PC-9 (cell line): Measurements from ENCODE around the gene ORM2. TPM values are rescaled to one million over a fixed set of nuclear protein-coding genes. Genes with fewer than 3 reads are reported as not detected.

Source experiments
- BruUV-seq: library from RNA; stranded (reverse); fragments of 400-500 nt; replicated peaks from 2 replicates; lab custom pipeline; 2021; lab: Mats Ljungman, UMichigan
- CTCF ChIA-PET: fragments of 300-600 bp; sonication (Branson Sonifier 250); formaldehyde crosslinking; loops from one replicate; lab custom pipeline; 2022; ENCODE audit warnings: antibody characterized with exemption; lab: Charles Lee
- POLR2A ChIA-PET: fragments of 300-600 bp; sonication (Branson Sonifier 250); formaldehyde crosslinking; loops from one replicate; lab custom pipeline; 2022; ENCODE audit warnings: antibody characterized with exemption; ENCODE audit not compliant: unreplicated experiment; lab: Charles Lee
- DNase-seq, 2 experiments: peaks; one replicate each; pipeline versions ENCODE4 v3.0.0 to v3.0.0-alpha.2; 2015 to 2022; ENCODE audit warnings: mixed read lengths in 1 of 2
- H2AFZ ChIP-seq: fragments of 200-600 bp; sonication (generic); 2 replicates; pipeline ENCODE4 v1.8.1; 2017; ENCODE audit warnings: antibody characterized with exemption
- H3F3A ChIP-seq: fragments of 200-600 bp; sonication (generic); 2 replicates; pipeline ENCODE4 v1.8.1; 2017; ENCODE audit warnings: antibody characterized with exemption, mild to moderate bottlenecking, low read depth; ENCODE audit not compliant: insufficient read depth
- H3K27ac ChIP-seq: fragments of 200-600 bp; sonication (generic); 2 replicates; pipeline ENCODE4 v1.6.1; 2016; ENCODE audit warnings: mixed run types
- H3K27me3 ChIP-seq: fragments of 200-600 bp; sonication (generic); 2 replicates; pipeline ENCODE4 v1.6.1; 2016; ENCODE audit warnings: low read depth, mixed run types; ENCODE audit not compliant: insufficient read depth
- H3K36me3 ChIP-seq: fragments of 200-600 bp; sonication (generic); 2 replicates; pipeline ENCODE4 v1.6.1; 2016; ENCODE audit warnings: low read depth, mixed run types
- H3K4me1 ChIP-seq: fragments of 200-600 bp; sonication (generic); replicated peaks from 2 replicates; pipeline ENCODE4 v1.6.1; 2016; ENCODE audit warnings: mixed run types; ENCODE audit not compliant: insufficient read depth
- H3K4me2 ChIP-seq: fragments of 200-600 bp; sonication (generic); 2 replicates; pipeline ENCODE4 v1.6.1; 2017; ENCODE audit warnings: mixed run types
- H3K4me3 ChIP-seq: fragments of 200-600 bp; sonication (generic); 2 replicates; pipeline ENCODE4 v1.6.1; 2016; ENCODE audit warnings: mixed run types
- H3K79me2 ChIP-seq: fragments of 200-600 bp; sonication (generic); 2 replicates; pipeline ENCODE4 v1.6.1; 2017; ENCODE audit warnings: low read depth, mixed run types
- H3K9me2 ChIP-seq: fragments of 200-600 bp; sonication (generic); 2 replicates; pipeline ENCODE4 v1.8.1; 2017; ENCODE audit warnings: mild to moderate bottlenecking; ENCODE audit not compliant: insufficient read depth
- H3K9me3 ChIP-seq: fragments of 200-600 bp; sonication (generic); 2 replicates; pipeline ENCODE4 v1.8.1; 2016; ENCODE audit warnings: low read depth; ENCODE audit not compliant: insufficient read depth
- H4K20me1 ChIP-seq: fragments of 200-600 bp; sonication (generic); 2 replicates; pipeline ENCODE4 v1.8.1; 2017; ENCODE audit not compliant: insufficient read depth
- EZH2 ChIP-seq: fragments of 200-600 bp; sonication (generic); IDR thresholded peaks from 2 replicates; pipeline ENCODE4 v1.8.0; 2017; ENCODE audit warnings: antibody characterized with exemption, low read depth
- intact Hi-C: fragments of 100-400 bp; cut with micrococcal nuclease; formaldehyde crosslinking; loops from one replicate; pipeline ENCODE4 v1.10.0; 2022; ENCODE audit not compliant: unreplicated experiment
- total RNA-seq: library from RNA; stranded (reverse); gene quantifications from 2 replicates; pipeline ENCODE4 v1.2.3, GENCODE V29; 2021
- TF ChIP-seq, protein P1 (sequence below): fragments of 200-600 bp; sonication (generic); conservative IDR thresholded peaks from 2 replicates; pipeline ENCODE4 v1.6.1; 2017; ENCODE audit warnings: mixed run types, antibody characterized with exemption, mild to moderate bottlenecking, moderate library complexity

The ORM2 gene
- total RNA-seq, 1 experiment from 2014 or later, result not detected

DNA sequence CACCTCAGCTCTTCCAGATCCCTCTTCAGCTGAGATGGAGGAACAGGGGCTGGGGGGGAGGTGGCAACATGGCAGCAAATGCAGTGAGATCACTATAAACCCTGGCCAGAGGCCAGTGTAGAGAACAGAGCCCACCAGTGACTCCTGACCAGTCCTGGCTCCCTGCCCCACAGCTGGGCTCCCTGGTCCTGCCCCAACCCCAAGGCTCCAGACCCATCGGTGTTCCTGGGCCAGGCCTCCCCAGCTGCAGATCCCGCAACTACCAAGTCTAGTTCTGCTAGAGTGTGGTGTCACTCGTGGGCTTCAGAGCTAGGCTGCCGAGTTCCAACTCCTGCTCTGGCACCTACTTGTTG, 41.3 kb downstream of the ORM2 start:
- Histone ChIP-seq H3K4me2 (no peak overlapping the region), H2AFZ (no peak overlapping the region), H3K27me3 (no peaks in the 10 kb centered on the region), H3K9me2 (no peaks in the 10 kb centered on the region), H3K9me3 (no peaks in the 10 kb centered on the region), H3K36me3 (no peaks in the 10 kb centered on the region), H3K79me2 (no peaks in the 10 kb centered on the region), H3K4me3 (no peak overlapping the region), H3F3A (peaks cover 11% of the 10 kb centered on the region; the same call in 1 of the 2 replicates), H3K4me1 (peaks cover 13% of the 10 kb centered on the region), H4K20me1 (no peaks in the 10 kb centered on the region), H3K27ac (no peak overlapping the region)
- intact Hi-C loops, result no loop called here
- DNase-seq, result no peak
- BruUV-seq, result no TSS peak
- CTCF ChIA-PET, result no interaction called here
- no peak for TF ChIP-seq EZH2
- TF ChIP-seq, protein P1, sequence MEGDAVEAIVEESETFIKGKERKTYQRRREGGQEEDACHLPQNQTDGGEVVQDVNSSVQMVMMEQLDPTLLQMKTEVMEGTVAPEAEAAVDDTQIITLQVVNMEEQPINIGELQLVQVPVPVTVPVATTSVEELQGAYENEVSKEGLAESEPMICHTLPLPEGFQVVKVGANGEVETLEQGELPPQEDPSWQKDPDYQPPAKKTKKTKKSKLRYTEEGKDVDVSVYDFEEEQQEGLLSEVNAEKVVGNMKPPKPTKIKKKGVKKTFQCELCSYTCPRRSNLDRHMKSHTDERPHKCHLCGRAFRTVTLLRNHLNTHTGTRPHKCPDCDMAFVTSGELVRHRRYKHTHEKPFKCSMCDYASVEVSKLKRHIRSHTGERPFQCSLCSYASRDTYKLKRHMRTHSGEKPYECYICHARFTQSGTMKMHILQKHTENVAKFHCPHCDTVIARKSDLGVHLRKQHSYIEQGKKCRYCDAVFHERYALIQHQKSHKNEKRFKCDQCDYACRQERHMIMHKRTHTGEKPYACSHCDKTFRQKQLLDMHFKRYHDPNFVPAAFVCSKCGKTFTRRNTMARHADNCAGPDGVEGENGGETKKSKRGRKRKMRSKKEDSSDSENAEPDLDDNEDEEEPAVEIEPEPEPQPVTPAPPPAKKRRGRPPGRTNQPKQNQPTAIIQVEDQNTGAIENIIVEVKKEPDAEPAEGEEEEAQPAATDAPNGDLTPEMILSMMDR, result no peak
- POLR2A ChIA-PET, result no interaction called here

DNA sequence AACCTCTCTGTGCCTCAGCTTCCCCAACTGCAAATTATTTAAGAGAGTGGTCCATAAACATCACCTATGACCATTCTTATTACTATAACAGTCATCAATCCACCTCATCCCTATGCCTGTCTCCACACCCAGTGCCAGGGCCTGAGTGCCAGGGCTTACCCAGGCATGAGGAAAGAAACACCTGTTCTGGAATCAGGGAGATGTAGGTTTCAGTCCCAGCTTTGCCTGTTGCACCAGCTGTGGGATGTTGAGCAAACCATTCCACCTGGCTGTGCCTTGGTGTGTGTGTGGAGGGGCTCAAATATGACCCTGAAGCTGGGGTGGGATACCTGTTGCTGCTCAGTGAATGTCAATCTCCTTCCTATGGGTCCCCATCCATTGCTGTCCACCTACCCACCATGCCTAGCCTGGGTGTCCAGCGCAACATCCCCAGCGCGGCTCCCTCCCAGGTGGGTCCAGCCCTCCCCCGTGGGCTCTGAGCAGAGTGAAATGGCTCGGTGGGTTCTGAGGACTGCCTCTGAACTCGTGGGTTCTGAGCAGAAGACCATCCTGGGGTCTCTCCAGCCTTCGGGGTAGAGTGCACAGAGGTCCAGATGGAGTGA, 41.8 kb downstream of the ORM2 start:
- no peak overlapping the region for H3K4me2 ChIP-seq
- peaks cover 8% of the 10 kb centered on the region for H3K4me1 ChIP-seq
- no peaks in the 10 kb centered on the region for H3K9me3 ChIP-seq
- no peak overlapping the region for H2AFZ ChIP-seq
- no peaks in the 10 kb centered on the region for H3K27me3 ChIP-seq
- intact Hi-C loops, result no loop called here
- TF ChIP-seq, protein P1, result no peak
- TF ChIP-seq EZH2, result no peak
- POLR2A ChIA-PET, result no interaction called here
- BruUV-seq, result no TSS peak
- H3K4me3 ChIP-seq, result no peak overlapping the region
- CTCF ChIA-PET, result no interaction called here
- peaks cover 6% of the 10 kb centered on the region; the same call in 1 of the 2 replicates for H3F3A ChIP-seq
- H4K20me1 ChIP-seq, result no peaks in the 10 kb centered on the region
- no peaks in the 10 kb centered on the region for H3K36me3 ChIP-seq
- no peaks in the 10 kb centered on the region for H3K9me2 ChIP-seq
- no peaks in the 10 kb centered on the region for H3K79me2 ChIP-seq
- DNase-seq, result no peak
- no peak overlapping the region for H3K27ac ChIP-seq

DNA sequence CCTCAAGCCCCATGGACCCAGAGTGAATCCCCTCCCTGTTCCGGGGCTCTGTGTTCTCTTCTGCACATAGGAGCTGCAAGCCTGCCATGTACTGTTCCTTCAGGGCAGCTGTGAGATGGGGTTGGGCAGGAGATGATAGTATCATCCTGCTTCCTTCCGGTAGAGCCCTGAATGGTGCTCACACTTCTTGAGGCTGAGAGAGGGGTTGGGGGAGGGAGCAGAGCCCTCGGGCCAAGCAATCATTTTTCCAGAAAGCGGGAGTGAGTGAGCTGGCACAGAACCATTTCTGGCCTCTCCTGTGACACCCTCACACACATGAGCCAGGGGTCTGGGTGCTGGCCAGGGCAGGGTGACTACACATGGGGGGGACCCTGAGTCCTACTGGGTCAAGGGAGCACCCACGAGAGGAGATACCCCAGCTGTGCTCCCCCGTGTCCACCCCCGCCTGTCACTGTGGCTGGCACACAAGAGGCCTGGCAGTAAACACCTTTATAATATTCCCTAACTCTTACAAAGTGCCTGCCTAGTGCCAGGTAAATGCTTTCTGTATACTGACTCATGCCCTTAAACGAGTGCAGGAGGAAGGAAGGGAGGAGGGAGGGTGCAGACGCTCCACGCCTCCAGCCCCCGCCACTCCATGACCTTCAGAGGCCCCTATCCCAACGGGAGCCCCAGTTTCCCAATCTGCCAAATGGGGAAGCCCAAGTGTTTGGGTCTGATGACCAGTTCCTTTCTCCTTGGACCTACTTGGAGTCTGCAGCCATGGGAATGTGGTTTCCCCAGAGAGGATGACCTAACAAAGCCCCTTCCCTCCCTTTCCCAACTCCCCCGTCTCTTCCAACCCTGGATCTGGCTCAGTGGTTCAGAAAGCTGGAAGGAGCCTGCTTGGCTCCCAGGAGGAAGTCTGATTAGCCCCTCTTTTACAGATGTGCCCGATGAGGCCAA, 42.6 kb downstream of the ORM2 start:
- no peak overlapping the region for H3K4me2 ChIP-seq
- no peak for DNase-seq
- no peaks in the 10 kb centered on the region for H3F3A ChIP-seq
- ChIA-PET POLR2A (no interaction called here), CTCF (interaction anchor here (0.6 kb wide), 1 partner anchor 21 kb away, joined by 6 read pairs; no protein-coding TSS in a partner anchor)
- no TSS peak for BruUV-seq
- no peak for TF ChIP-seq EZH2
- TF ChIP-seq, protein P1, result no peak
- H3K36me3 ChIP-seq, result no peaks in the 10 kb centered on the region
- intact Hi-C loops, result no loop called here
- no peaks in the 10 kb centered on the region for H3K4me1 ChIP-seq
- H3K9me3 ChIP-seq, result no peaks in the 10 kb centered on the region
- no peaks in the 10 kb centered on the region for H3K27me3 ChIP-seq
- H3K79me2 ChIP-seq, result no peaks in the 10 kb centered on the region
- H2AFZ ChIP-seq, result no peak overlapping the region
- H4K20me1 ChIP-seq, result no peaks in the 10 kb centered on the region
- no peaks in the 10 kb centered on the region for H3K9me2 ChIP-seq
- no peak overlapping the region for H3K27ac ChIP-seq
- H3K4me3 ChIP-seq, result no peak overlapping the region
